ENCODE results near the gene ATP5ME. TPM values are rescaled to one million over a fixed set of nuclear protein-coding genes. Genes with fewer than 3 reads are reported as not detected.

The ATP5ME gene
- total RNA-seq, 2 donors from 2014 or later = 98.4 to 120 TPM

DNA sequence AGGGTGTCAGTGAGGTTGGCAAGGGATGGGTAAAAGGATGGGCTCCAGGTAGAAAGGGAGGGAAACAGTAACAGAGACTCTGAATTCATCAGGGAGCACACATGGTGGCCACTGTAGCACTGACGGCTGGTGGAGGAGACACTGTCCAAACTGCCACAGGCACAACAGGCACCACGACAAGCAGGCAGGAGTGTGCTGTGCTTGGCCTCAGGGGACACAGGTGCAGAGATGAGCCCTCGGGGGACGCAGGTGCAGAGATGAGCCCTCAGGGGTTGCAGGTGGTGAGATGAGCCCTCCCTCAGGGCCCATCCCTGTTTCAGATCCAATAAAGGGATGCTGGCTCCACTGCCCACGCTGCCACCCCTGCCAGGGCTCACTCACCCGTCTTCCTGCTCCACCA, 41.1 kb downstream of the ATP5ME start:
- Mint-ChIP-seq H3K4me1 (no peaks in the 10 kb centered on the region), H3K27me3 (peaks cover 6% of the 10 kb centered on the region), H3K36me3 (ENCODE audit: low read depth) (no peaks in the 10 kb centered on the region), H3K4me3 (no peak overlapping the region), H3K27ac (no peak overlapping the region)
- DNase-seq (no peak), ATAC-seq (no peak)
- H3K9me3 ChIP-seq (ENCODE audit: control insufficient read depth, low read length, poor library complexity, severe bottlenecking) = no peaks in the 10 kb centered on the region

- H3K27ac Mint-ChIP-seq = no peak overlapping the region
- H3K4me3 Mint-ChIP-seq = no peak overlapping the region
- ATAC-seq (no peak), DNase-seq (no peak)
- H3K36me3 Mint-ChIP-seq (ENCODE audit: low read depth) = no peaks in the 10 kb centered on the region
- no peaks in the 10 kb centered on the region for H3K27me3 Mint-ChIP-seq
- H3K4me1 Mint-ChIP-seq = no peaks in the 10 kb centered on the region
- H3K9me3 ChIP-seq (ENCODE audit: control insufficient read depth, low read length, poor library complexity, severe bottlenecking) = no peaks in the 10 kb centered on the region
Observed at GRCh38 chr4:632196-632790, 41.8 kb downstream of the ATP5ME start.

- H3K27ac Mint-ChIP-seq = no peak overlapping the region
Observed at GRCh38 chr4:630656-631055, 43.4 kb downstream of the ATP5ME start.

DNA sequence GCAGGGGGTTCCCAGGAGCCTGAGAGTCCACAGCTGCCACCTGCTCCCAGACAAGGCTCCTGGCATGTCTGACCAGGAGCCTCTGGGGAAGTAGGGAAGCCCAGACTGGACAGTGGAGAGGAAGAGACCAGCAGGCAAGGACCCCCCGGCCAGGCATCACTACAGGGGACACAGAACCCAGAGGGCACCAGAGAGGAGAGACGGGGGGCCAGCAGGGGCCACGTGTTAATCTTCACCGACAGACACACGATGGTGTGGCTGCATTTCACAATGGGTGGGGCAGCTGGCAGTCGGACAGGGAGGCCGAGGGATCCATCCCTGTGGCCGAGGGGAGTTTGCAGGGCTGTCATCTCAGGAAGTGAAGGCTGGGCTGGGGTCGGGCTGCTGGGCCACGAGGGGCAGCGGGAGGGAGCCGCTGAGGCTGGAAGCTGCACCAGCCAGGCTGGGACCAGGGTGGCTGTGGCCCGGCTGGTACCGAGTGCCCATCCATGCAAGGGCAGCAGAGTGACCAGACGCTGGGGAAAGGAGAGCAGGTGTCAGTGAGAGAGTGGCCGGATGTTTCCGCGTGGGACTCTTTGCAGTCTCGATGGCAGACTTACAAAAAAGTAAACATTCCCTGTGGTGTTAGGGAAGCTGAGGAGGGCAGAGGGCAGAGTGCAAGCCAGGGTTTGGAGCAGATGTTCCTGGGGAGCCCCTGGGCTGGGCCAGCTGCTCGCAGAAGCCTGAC, 44.0 kb downstream of the ATP5ME start:
- DNase-seq = no peak
- no peak overlapping the region for H3K27ac Mint-ChIP-seq

More at GRCh38 chr4:630656-631055, 43.4 kb downstream of the ATP5ME start:
- Mint-ChIP-seq H3K36me3 (ENCODE audit: low read depth) (no peaks in the 10 kb centered on the region), H3K4me1 (no peaks in the 10 kb centered on the region), H3K4me3 (no peak overlapping the region), H3K27me3 (peaks cover under 1% of the 10 kb centered on the region)
- ATAC-seq (no peak), DNase-seq (no peak)
- no peaks in the 10 kb centered on the region for H3K9me3 ChIP-seq (ENCODE audit: control insufficient read depth, low read length, poor library complexity, severe bottlenecking)

GRCh38 chr4:629636-629914, 44.5 kb downstream of the ATP5ME start:
- H3K27ac Mint-ChIP-seq = no peak overlapping the region
- H3K27me3 Mint-ChIP-seq = peaks cover 5% of the 10 kb centered on the region
- ATAC-seq (no peak), DNase-seq (no peak)
- no peaks in the 10 kb centered on the region for H3K36me3 Mint-ChIP-seq (ENCODE audit: low read depth)
- H3K4me1 Mint-ChIP-seq = no peaks in the 10 kb centered on the region
- no peaks in the 10 kb centered on the region for H3K9me3 ChIP-seq (ENCODE audit: control insufficient read depth, low read length, poor library complexity, severe bottlenecking)
- H3K4me3 Mint-ChIP-seq = no peak overlapping the region

More for the DNA sequence above, 44.0 kb downstream of the ATP5ME start:
- ATAC-seq = no peak
- no peaks in the 10 kb centered on the region for H3K36me3 Mint-ChIP-seq (ENCODE audit: low read depth)
- H3K9me3 ChIP-seq (ENCODE audit: control insufficient read depth, low read length, poor library complexity, severe bottlenecking) = no peaks in the 10 kb centered on the region
- H3K4me3 Mint-ChIP-seq = no peak overlapping the region
- H3K4me1 Mint-ChIP-seq = no peaks in the 10 kb centered on the region
- peaks cover 4% of the 10 kb centered on the region for H3K27me3 Mint-ChIP-seq

DNA sequence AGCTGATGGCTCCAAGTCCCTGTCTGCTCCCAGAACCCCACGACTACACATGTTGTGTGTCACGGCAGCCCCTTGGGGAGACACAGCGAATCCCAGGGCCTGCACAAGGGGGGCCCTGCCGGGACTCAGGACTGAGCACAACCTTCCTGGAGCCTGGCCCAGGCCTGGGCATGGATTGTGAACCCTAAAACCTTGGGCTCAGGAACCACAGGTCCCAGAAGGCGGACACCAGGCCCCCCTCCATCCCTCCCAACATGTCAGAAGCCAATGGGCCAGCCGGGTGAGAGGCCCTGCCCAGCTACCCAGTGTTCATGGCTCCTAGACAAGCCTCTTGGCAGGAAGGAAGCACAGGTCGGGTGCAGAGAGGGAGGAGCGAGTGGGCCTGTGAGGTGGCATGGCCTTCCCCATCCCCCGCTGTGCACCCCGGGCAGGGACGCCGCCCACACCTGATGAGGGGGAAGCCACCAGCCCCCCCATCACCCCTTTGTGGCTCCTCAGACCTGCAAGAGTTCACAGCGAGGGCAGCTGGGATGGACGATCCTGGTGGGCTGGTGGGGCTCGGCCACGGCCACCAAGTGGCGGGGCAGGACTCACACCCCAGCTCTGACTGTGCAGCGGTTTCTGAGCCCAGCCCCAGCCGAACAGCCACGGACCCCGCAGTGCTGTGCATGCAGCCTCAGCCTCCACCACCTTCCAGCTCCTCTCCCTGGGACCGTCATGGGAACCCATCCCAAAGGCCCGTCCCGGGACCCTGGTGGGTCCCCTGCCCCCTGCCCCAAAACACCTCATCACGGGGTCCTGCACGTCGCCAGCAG, 45.0 kb downstream of the ATP5ME start:
- no peak for DNase-seq
- H3K4me3 Mint-ChIP-seq = no peak overlapping the region
- H3K36me3 Mint-ChIP-seq (ENCODE audit: low read depth) = peaks cover 2% of the 10 kb centered on the region
- H3K4me1 Mint-ChIP-seq = no peaks in the 10 kb centered on the region
- peaks cover 10% of the 10 kb centered on the region for H3K27me3 Mint-ChIP-seq
- no peak for ATAC-seq
- no peak overlapping the region for H3K27ac Mint-ChIP-seq
- no peaks in the 10 kb centered on the region for H3K9me3 ChIP-seq (ENCODE audit: control insufficient read depth, low read length, poor library complexity, severe bottlenecking)

GRCh38 chr4:628311-628741, 45.8 kb downstream of the ATP5ME start:
- Mint-ChIP-seq H3K27ac (no peak overlapping the region), H3K36me3 (ENCODE audit: low read depth) (peaks cover 2% of the 10 kb centered on the region), H3K4me3 (no peak overlapping the region), H3K4me1 (no peaks in the 10 kb centered on the region), H3K27me3 (peaks cover 10% of the 10 kb centered on the region)
- DNase-seq = no peak
- no peaks in the 10 kb centered on the region for H3K9me3 ChIP-seq (ENCODE audit: control insufficient read depth, low read length, poor library complexity, severe bottlenecking)
- no peak for ATAC-seq

DNA sequence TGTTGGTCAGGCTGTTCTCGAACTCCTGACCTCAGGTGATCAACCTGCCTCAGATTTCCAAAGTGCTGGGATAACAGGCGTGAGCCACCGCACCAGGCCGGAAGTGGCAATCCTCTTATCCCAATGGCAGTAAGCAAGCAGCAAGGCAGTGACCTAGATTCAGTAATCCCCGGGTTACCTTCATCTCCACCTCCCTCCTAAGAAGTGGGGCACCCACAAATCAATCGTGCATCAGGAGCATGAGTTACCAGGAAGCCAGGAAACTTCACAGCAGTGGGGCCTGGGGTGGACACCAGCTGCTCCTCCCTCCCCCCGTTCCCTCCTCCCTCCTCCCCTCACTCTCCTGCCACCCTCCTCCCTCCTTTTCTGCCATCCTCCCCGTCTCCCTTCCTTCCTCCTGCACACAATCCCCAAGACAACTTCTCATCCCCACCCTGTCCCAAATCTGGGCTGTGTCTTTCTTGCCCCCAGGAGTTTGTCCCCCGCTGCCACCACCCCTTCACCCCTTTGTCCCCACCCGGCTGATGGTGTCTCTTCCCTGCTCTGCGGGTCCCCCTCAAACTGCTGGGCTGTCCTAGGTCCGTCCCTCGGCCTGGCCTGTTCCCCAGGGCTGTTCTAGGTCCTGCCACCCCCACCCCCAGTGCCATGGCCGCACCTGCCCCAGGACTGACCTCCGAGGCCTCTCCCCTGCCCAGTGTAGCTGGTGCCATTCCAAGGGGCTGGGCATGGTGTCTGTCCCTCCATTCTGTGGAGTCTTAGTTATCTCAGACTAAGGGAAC, 46.5 kb downstream of the ATP5ME start:
- DNase-seq (no peak), ATAC-seq (no peak)
- Mint-ChIP-seq H3K4me1 (no peaks in the 10 kb centered on the region), H3K27ac (no peak overlapping the region), H3K36me3 (ENCODE audit: low read depth) (peaks cover 2% of the 10 kb centered on the region), H3K27me3 (peaks cover 10% of the 10 kb centered on the region), H3K4me3 (no peak overlapping the region)
- H3K9me3 ChIP-seq (ENCODE audit: control insufficient read depth, low read length, poor library complexity, severe bottlenecking) = no peaks in the 10 kb centered on the region

GRCh38 chr4:626201-627091, 47.6 kb downstream of the ATP5ME start:
- H3K9me3 ChIP-seq (ENCODE audit: control insufficient read depth, low read length, poor library complexity, severe bottlenecking) = no peaks in the 10 kb centered on the region
- ATAC-seq (no peak), DNase-seq (no peak)
- H3K27ac Mint-ChIP-seq = no peak overlapping the region
- H3K4me3 Mint-ChIP-seq = no peak overlapping the region
- peaks cover 2% of the 10 kb centered on the region for H3K36me3 Mint-ChIP-seq (ENCODE audit: low read depth)
- H3K27me3 Mint-ChIP-seq = peaks cover 10% of the 10 kb centered on the region
- H3K4me1 Mint-ChIP-seq = no peaks in the 10 kb centered on the region

DNA sequence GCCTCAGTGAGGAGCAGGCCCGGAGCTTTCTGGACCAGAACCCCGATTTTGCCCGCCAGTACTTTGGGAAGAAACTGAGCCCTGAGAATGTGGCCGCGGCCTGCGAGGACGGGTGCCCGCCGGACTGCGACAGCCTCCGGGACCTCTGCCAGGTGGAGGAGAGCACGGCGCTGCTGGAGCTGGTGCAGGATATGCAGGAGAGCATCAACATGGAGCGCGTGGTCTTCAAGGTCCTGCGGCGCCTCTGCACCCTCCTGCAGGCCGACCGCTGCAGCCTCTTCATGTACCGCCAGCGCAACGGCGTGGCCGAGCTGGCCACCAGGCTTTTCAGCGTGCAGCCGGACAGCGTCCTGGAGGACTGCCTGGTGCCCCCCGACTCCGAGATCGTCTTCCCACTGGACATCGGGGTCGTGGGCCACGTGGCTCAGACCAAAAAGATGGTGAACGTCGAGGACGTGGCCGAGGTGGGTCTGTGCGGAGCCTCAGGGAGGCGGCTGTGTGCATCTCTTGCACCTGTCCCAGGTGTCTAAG, 48.4 kb downstream of the ATP5ME start:
- peaks cover 2% of the 10 kb centered on the region for H3K36me3 Mint-ChIP-seq (ENCODE audit: low read depth)
- no peak overlapping the region for H3K27ac Mint-ChIP-seq
- H3K27me3 Mint-ChIP-seq = peaks cover 10% of the 10 kb centered on the region
- ATAC-seq = no peak
- H3K9me3 ChIP-seq (ENCODE audit: control insufficient read depth, low read length, poor library complexity, severe bottlenecking) = no peaks in the 10 kb centered on the region
- DNase-seq = no peak
- no peaks in the 10 kb centered on the region for H3K4me1 Mint-ChIP-seq
- H3K4me3 Mint-ChIP-seq = no peak overlapping the region

DNA sequence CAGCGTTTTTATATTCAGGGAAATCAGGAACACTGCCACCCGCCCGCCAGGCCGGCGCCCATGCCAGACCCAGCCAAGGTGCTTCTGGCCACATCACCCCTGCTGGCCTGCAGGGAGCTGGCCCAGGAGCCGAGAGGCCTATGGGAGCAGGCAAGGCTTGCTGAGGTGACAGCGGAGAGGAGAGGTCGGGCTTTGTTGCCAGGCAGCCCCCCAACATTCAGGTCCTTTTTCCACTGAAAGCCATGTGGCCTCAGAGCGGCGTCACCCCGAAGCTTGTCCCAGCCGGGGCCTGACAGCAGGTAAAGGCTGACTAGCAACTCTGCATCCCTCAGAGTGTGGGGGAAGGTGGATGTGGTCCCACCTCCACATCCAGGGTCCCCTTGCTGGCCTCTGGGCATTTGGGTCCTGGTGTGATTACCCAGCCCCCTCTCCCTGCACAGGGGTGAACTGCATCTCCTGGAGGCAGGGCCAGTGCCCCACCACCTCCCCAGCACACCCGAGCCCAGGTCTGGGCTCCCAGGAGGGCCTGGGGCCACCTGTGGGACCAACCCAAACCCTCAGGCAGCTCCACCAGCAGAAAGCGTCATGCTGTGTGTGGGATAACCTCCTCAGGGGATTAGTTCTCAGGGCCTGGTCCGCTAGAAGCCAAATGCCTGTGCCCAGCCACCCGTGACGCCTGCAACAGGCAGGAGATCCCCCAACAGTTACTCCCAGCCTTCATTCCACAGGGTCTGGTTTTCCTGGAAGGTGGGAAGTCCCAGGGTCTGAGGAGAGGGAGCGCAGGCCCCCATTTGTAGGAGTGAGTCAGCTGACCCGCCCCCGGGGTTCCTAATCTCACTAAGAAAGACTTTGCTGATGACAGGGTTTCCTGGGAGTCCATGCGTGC, 49.1 kb downstream of the ATP5ME start, which contains the start of gene PDE6B:
PDE6B (plus strand) TSS at position 869 of the 886 bp plus-strand sequence. CDS start 54 bp downstream, outside the sequence.
- Mint-ChIP-seq H3K4me3 (no peak within 1 kb of the TSS), H3K36me3 (ENCODE audit: low read depth) (peaks cover 2% of the 10 kb centered on the region), H3K27me3 (peaks cover 15% of the 10 kb centered on the region), H3K27ac (no peak within 1 kb of the TSS), H3K4me1 (no peaks in the 10 kb centered on the region)
- no peaks in the 10 kb centered on the region for H3K9me3 ChIP-seq (ENCODE audit: control insufficient read depth, low read length, poor library complexity, severe bottlenecking)
- ATAC-seq (no peak), DNase-seq (no peak)

Data from T-helper 17 cell (primary cell).